NCI-H524 treated with DMSO at 0.1 percent for 48 hours (cell line): ENCODE results near the gene MAPKAPK2.
"Not testable (repeated sequence)": the region's sequence is repeated elsewhere in the genome, so short reads cannot be mapped to it uniquely, and the experiment has no call there.

Experiments
- DNase-seq: peaks from one replicate; lab custom pipeline; 2025; lab: John Stamatoyannopoulos, UW

Gene MAPKAPK2

GRCh38 chr1:206684478-206685333 lies at the start of gene MAPKAPK2:
TSS of gene MAPKAPK2 (plus strand) at chr1:206684905. CDS start at chr1:206685230, 325 bp downstream.
- no peak for DNase-seq

GRCh38 chr1:206635080-206635977 lies 49.4 kb upstream of the MAPKAPK2 start, which contains the start of gene DYRK3:
TSS of gene DYRK3 (plus strand) at chr1:206635536. CDS start at chr1:206635704, 168 bp downstream.
- DNase-seq, result peak; percentile 51

- peak; percentile 2 for DNase-seq
These were observed 48.7 kb upstream of the MAPKAPK2 start for GRCh38 chr1:206635978-206636345.

GRCh38 chr1:206636671-206637070 lies 48.0 kb upstream of the MAPKAPK2 start:
- DNase-seq, result peak; percentile 4

- no peak for DNase-seq
These were observed 47.1 kb upstream of the MAPKAPK2 start for GRCh38 chr1:206637605-206638004.

- DNase-seq, result not testable (repeated sequence)
These were observed 42.6 kb upstream of the MAPKAPK2 start for GRCh38 chr1:206642074-206642473.

GRCh38 chr1:206643118-206643698 lies 41.5 kb upstream of the MAPKAPK2 start:
- DNase-seq, result no peak

- no peak for DNase-seq
These were observed 38.2 kb upstream of the MAPKAPK2 start for GRCh38 chr1:206646504-206646903.

GRCh38 chr1:206647224-206647623 lies 37.5 kb upstream of the MAPKAPK2 start:
- no peak for DNase-seq

GRCh38 chr1:206649261-206649921 lies 35.3 kb upstream of the MAPKAPK2 start:
- DNase-seq, result no peak

GRCh38 chr1:206651014-206651413 lies 33.7 kb upstream of the MAPKAPK2 start:
- DNase-seq, result no peak

GRCh38 chr1:206651958-206652890 lies 32.5 kb upstream of the MAPKAPK2 start:
- DNase-seq, result no peak

- no peak for DNase-seq
These were observed 30.8 kb upstream of the MAPKAPK2 start for GRCh38 chr1:206653715-206654459.

- DNase-seq, result no peak
These were observed 29.9 kb upstream of the MAPKAPK2 start for GRCh38 chr1:206654828-206655227.

- DNase-seq, result no peak
These were observed 29.2 kb upstream of the MAPKAPK2 start for GRCh38 chr1:206655471-206655882.

- no peak for DNase-seq
These were observed 27.8 kb upstream of the MAPKAPK2 start for GRCh38 chr1:206656936-206657335.

GRCh38 chr1:206657751-206658150 lies 27.0 kb upstream of the MAPKAPK2 start:
- no peak for DNase-seq

GRCh38 chr1:206658264-206658980 lies 26.3 kb upstream of the MAPKAPK2 start:
- DNase-seq, result no peak

- DNase-seq, result no peak
These were observed 25.8 kb upstream of the MAPKAPK2 start for GRCh38 chr1:206658981-206659273.
